Hypothalamus (tissue), 51 donors: ENCODE results near the gene SIGLEC6.
"Not testable (repeated sequence)": the region's sequence is repeated elsewhere in the genome, so short reads cannot be mapped to it uniquely, and the experiment has no call there.

Experiments
- DNase-seq, 51 donors: peaks; one replicate each; lab custom pipeline; 2025; lab: John Stamatoyannopoulos, UW

The SIGLEC6 gene

DNA sequence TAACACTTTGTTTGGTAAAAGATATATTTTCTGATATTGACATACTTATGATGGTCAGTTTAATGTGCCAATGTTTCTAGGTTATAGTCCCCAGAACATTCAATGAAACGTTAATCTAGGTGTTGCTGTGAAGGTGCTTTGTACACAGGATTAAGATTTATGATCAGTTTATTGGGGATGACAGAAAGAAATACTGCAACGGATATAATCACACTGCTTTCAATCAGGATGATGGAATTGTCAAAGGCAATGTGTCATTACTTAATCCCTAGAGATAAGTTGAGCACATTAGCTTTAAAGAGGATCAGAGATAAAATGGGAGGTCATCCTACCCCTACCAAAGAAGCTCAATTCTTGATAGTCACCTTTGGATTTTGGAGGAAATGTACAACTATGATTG, 17.5 kb downstream of the SIGLEC6 start:
- no peak for DNase-seq

DNA sequence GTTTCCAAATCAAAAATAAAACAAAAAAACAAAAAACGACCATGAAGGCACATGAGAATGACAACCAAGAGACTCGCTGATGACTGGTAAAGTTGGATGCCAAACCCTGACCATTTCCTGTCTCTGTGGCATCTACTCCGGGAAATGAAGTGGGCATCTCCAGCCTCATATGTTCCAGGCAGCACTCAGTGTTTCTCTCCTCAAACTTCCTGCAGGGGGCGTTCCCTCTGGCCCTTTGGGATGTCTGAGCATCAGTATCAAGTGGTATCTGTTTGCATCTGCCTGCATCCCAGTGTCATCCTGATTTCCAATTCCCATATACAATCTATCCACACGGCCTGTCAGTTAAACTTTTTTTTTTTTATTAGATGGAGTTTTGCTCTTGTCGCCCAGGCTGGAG, 20.1 kb downstream of the SIGLEC6 start:
- peak in 1 of 51 donors; percentile 1 for DNase-seq

GRCh38 chr19:51509823-51510660, 21.4 kb downstream of the SIGLEC6 start:
- DNase-seq: no peak

DNA sequence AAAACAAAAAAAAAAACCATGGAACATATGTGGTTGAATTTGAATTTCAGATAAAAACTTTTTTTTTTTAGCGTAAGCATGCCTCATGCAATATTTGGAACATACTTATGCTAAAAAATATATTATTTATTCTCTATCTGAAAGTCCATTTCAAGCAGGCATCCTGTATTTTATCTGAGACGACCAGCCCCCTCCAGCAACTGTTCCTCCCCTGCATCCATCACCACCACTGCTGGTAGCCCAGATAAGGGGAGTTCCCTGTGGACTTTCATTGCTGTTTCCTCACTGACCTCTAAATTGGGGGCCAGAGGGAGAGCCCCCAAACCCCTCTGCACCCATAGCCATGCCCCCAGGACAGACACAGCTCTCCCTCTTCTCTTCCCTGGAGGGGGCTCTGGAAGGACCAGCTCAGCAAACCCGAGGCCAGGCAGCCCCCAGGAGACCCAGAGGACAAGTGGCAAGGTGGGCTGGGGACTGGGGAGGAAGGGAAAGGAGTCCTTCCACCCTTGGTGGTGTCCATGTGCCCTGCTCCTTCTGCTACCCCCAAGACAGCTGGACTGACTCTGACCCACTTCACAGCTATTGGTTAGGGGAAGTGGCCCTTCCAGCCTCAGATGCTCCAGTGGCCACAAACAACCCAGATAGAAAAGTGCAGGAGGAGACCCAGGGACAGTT, 23.3 kb downstream of the SIGLEC6 start:
- DNase-seq: no peak

DNA sequence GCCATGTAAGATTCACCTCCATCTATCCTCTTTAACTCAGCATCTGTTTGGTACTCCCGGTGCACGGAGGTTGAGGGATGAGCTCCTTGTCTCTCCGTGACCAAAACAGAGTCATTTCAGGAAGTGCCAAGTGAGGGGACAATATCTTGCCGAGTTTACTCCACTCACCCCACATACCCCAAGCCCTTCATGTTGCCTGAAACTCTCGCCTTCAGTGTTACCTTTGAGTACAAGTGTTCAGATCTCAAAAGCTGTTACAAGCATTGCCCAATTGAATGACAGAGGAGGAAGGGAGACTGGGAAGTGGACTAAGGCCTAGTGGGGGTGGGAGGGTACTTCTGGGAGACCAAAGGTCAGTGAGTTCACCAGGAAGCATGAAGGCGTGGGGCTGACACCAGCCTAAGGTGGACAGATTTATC, 23.8 kb downstream of the SIGLEC6 start:
- no peak for DNase-seq

DNA sequence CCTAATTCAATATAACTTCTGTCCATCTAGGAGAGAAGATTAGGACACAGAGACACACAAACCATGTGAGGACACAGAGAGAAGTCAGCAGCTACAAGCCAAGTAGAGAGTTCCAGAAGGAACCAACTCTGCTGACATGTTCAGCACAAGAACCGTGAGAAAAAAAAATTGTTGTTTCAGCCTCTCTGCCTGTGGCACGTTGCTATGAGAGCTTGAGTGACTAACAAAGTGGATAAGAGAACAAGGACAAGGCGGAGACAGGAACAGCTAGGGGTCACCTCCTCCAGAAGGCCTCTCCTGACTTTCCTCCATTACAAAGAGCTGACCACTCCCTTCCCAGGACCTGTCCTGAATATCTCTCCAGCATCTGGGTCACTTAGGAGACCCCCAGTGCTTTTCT, 24.3 kb downstream of the SIGLEC6 start:
- no peak for DNase-seq

GRCh38 chr19:51505904-51506303, 25.6 kb downstream of the SIGLEC6 start:
- DNase-seq: no peak

DNA sequence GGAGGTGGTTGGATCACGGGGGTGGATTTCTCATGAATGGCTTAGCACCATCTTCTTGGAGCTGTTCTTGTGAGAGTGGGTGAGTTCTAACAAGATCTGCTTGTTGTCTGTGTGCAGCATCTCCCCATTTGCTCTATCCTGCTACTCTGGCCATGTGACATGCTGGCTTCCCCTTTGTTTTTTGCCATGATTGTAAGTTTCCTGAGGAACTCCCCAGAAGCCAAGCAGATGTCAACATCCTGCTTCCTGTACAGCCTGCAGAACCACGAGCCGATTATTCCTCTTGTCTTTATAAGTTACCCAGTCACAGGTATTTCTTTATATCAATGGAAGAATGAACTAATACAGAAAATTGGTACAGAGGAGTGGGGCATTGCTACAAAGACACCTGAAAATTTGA, 27.6 kb downstream of the SIGLEC6 start:
- no peak for DNase-seq

DNA sequence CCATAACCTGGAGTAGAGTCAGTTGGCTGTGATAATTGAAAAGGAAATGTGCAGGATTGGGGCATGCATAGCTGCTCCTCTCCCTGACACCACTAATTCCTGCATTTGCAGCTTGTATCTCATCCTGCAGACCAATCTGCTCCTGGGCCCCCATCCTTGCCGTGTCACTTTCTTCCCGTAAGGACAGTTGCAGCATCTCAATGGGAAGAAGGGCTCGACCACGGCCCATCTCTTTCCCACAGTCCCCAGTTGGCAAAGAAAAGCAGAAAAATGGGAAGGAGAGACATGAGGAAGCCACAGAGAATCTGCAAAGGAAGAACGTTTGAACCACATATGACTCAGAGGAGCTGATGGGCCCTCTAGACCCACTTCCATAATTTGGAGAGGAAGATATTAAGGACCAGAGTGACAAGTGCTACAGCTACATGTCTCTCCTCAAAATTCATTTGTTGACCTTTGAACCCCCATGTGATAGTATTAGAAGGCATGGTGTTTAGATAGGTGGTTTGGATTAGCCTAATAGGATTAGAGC, 28.1 kb downstream of the SIGLEC6 start:
- no peak for DNase-seq

- peak in 20 of 51 donors; percentile 0 to 34 (median 8) for DNase-seq
These were observed 29.7 kb downstream of the SIGLEC6 start, which contains the start of gene SIGLEC12 for GRCh38 chr19:51501594-51502263. Gene SIGLEC12 (minus strand): TSS chr19:51501800. CDS start chr19:51501733, 67 bp downstream.

- DNase-seq: not testable (repeated sequence)
These were observed 30.5 kb downstream of the SIGLEC6 start for GRCh38 chr19:51500931-51501330.

DNA sequence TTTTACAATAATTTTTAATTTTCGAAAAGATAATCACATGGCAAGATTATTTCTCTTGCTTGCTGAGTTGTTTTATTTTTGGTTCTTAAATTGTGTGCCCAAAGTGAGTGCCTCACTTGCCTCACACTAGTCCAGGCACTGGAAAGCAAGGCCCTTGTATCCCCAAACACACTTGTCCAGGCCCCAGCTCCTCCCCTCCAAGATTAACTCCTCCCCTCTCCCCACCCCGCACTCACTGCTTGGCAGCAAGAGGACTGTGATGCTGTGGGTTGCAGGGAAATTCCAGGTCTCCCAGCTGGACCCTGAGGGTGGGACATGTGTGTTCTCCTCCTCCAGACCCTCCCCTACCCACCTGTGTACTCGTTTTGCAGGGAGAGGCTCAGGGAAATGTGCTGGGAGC, 33.8 kb downstream of the SIGLEC6 start:
- DNase-seq: no peak

DNA sequence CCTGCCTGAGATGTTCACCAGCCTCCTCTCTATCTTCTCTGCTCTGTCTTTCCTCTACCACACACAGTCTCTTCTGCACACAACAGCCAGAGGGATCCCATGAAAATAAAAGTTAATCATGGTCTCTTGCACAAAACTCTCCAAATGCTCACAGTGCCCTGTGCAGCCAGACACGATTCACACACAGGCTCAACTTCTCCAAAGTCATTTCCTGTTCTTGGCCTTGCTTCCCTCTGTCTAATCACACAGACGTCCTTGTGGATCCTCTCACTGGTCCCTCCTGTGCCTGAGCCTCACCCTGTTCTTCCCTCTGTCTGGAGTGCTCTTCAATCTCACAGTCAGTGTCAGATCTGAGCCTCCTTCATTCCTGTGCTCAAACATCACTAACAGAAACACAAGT, 37.7 kb downstream of the SIGLEC6 start:
- DNase-seq: no peak

DNA sequence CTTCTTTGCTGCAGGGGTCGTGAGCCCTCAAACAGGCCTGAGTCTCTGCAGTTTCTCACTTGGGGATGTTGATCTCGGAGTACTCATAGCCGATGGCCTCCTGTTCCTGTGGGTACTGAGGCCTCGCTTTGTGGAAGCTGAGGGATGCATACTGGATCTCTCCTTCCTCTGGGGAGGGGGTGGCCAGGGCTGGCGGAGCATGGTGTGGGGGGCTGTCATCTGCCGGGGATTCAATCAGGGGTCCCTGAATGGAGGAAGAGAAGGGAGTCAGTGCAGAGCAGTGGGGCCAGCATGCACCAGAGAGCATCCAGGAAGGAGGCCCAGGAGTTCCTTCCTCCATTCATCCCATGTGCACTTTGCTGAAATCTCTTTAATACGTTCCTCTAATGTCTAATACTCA, 39.9 kb downstream of the SIGLEC6 start:
- no peak for DNase-seq

- DNase-seq: no peak
These were observed 40.8 kb downstream of the SIGLEC6 start for GRCh38 chr19:51490676-51491075.

DNA sequence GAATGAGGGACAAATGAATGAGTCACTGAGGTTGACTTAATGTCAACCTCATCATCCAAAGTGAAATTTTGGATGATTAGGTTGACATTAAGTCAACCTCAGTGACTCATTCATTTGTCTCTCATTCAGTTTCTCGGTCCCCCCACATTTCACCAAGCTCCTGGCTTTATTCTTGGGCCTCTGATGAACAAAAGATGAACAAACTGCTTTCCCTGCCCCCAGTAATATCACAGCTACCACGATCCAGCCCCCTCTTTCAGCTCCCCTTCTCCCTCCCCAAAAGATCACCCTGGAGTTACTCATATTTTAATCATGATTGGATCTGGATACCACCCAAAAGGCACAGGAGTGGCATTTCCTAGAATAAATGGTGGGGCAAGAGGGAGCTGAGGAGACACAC, 42.4 kb downstream of the SIGLEC6 start:
- no peak for DNase-seq

GRCh38 chr19:51488491-51488890, 43.0 kb downstream of the SIGLEC6 start:
- no peak for DNase-seq

- no peak for DNase-seq
These were observed 45.4 kb downstream of the SIGLEC6 start for GRCh38 chr19:51485960-51486660.

- no peak for DNase-seq
These were observed 50.9 kb downstream of the SIGLEC6 start for GRCh38 chr19:51480590-51480989.

DNA sequence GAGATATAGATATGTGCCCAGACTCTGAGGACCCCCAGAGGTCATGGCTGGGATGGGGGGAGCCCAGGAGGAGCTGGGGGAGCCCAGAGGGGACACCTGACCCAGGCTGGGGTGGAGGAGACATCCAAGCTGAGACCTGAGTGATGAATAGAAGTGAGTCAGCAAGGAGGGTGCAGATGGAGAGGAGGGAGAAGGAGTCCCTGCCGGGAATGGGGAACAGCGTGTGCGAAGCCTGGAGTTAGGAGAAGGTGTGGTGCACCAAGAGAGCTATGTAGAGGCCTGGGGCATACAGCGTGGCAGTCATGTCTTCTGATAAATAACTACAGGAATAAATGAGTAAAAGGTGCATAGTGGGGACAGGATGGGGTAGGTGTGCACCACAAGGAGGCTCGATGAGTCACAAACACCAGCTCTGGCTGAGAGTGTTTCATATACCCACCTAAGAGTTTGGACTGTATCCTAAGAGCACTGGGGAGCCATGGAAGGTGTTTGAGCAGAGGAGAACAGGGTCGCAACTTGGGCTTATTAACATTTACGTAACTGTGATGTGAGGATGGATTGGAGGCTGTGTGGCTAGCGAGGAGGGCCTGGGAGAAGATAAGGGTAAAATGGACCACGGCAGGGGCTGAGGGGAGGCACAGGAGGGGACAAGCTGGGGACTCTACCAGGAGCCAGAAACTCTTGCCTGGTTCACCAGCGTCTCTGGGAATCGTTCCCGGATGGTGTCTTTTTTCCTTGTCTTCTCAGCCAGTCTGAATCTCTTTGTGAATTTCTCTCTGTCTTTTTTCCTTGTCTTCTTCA, 51.7 kb downstream of the SIGLEC6 start:
- no peak for DNase-seq
